GM12873 (cell line): Measurements from ENCODE around the gene SLC19A1.

ENCODE experiments used
- TF ChIP-seq, protein P1 (sequence below): IDR thresholded peaks from 2 replicates; pipeline ENCODE4 v1.5.1; 2012; ENCODE audit warnings: low read depth, mild to moderate bottlenecking, moderate library complexity, low read length, control low read depth; ENCODE audit not compliant: insufficient read depth; ENCODE audit errors: missing control alignments

The SLC19A1 gene

DNA sequence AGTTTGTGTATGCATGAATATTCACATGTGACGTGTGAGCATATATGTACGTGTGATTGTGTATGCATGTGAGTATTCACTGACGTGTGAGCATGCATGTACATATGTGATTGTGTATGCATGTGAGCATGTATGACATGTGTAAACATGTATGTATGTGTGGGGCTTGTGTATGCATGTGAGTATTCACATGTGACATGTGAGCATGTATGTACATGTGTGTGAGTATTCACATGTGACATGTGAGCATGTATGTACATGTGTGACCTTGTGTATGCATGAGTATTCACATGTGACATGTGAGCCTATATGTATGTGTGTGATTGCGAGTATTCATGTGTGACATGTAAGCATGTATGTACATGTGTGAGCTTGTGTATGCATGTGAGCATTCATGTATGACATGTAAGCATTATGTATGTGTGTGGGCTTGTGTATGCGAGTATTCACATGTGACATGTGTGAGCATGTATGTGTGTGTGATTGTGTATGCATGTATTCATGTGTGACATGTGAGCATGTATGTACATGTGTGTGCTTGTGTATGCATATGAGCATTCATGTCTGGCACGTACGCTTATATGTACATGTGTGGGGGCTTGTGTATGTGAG, 89.4 kb downstream of the SLC19A1 start:
- TF ChIP-seq, protein P1, sequence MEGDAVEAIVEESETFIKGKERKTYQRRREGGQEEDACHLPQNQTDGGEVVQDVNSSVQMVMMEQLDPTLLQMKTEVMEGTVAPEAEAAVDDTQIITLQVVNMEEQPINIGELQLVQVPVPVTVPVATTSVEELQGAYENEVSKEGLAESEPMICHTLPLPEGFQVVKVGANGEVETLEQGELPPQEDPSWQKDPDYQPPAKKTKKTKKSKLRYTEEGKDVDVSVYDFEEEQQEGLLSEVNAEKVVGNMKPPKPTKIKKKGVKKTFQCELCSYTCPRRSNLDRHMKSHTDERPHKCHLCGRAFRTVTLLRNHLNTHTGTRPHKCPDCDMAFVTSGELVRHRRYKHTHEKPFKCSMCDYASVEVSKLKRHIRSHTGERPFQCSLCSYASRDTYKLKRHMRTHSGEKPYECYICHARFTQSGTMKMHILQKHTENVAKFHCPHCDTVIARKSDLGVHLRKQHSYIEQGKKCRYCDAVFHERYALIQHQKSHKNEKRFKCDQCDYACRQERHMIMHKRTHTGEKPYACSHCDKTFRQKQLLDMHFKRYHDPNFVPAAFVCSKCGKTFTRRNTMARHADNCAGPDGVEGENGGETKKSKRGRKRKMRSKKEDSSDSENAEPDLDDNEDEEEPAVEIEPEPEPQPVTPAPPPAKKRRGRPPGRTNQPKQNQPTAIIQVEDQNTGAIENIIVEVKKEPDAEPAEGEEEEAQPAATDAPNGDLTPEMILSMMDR, result no peak

DNA sequence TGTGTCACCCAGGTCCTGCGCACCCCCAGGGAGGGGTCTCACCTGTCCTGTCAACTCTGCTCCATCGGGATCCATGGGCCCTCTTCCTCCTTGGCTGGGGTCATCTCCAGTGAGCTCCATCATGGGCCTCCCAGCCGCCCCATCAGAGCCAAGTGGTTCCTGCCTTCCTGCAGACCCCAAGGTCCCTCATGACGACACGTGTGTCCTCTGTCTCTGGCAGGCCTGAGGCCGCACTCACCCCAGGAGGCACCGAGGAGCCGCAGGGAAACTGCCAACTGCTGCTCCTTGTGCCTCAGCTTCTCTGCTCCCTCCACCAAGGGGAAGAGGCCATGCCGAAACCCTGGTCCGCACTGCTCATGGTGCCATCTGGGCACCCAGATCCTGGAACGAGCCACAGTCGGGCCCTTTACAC, 90.5 kb downstream of the SLC19A1 start:
- TF ChIP-seq, protein P1, result no peak

DNA sequence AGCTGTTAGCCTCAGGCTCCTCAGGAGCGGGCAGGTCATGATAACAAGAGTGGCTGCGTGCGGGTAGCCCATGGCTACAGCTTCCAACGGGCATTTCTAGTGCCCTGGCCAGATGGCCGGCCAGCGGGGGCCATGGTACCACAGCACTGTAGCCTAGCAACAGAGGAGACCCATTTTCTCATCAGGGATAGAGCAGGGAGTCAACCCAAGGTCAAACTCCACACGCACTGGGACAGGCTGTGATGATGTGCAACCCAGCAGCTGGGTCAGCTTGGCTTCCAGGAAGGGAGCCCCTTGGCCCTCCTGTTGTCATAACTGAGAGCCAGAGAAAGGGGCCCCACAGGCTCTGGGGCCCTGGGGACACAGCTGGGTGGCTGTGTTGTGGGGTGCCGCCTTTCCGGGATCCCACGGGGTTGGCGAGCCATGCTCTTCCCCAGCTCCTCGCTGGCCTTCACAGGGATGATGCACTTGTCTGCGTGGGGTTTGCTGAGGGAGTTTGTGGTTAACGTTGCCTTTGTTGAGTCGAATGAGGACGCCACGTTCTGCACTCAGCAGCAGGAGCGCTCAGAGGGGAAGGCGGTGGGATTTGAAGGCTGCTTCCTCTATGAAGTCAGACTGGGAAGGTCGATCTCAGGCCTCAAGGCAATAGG, 91.0 kb downstream of the SLC19A1 start:
- TF ChIP-seq, protein P1, result no peak

DNA sequence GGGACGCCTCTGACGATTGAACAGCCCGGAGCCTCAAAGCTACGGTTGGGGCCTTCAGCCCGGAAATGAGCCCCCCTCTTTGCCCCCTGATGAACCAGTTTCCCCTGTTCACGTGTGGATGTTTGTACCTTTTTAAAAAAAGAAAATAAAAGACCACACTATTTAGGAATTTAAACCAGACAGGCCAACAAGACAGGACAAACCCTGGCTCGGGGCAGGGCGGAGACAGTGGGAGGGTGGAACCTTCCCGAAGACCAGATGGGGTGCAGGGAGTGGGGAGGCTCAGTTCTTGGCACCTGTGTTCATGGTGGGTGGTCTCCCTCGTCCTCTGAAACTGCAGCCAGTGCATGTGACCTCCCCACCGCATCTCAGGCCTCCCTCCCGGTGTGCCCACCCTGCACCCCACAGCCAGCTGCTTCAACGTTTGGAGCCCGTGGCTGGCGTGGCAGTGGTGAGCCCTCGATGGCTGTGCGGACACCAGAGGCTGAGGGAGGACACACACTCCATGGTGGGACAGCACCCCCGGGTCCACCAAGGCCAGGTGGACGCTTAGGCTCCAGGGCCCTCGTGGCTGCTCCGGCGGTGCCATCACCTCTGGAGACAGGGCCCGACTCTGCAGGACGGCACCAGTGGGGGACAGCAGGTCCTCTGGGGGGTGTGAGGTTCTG, 91.7 kb downstream of the SLC19A1 start:
- TF ChIP-seq, protein P1, result no peak

DNA sequence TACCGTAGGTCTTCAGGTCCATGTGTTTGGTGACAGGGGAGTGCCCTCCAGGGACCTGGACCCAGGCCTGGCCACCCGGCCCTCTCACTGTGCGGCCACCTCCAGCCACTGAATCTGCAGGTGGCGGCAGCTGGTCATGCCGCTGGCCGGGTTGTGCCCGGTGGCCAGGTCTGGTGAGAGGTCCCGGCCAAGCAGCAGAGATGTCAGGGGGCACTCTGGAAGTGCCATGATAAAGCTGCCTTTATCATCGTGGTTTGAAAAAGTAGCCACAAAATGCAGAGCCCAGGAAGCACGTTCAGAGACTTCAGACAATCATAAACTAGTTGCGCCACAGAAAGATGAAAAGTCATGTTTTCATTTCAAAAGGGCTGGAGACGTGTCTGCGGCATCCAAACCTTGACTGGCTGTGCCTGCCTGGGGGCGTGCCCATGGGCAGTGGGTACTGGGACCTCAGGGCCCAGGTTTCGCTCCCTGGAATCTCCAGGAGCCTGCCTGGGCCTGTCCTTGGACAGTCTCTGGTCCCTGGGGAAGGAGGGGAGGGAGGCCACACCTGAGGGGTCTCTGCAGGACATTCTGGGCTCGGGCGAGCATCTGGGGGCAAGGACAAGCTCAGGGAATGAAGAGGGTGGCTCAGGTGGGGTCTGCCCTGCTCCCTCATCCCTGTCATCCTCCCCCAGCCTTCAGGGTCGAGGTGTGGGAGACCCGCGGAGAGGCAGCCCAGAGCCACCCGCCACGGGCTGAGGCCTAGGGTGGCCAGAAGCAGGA, 92.4 kb downstream of the SLC19A1 start:
- TF ChIP-seq, protein P1, result no peak

DNA sequence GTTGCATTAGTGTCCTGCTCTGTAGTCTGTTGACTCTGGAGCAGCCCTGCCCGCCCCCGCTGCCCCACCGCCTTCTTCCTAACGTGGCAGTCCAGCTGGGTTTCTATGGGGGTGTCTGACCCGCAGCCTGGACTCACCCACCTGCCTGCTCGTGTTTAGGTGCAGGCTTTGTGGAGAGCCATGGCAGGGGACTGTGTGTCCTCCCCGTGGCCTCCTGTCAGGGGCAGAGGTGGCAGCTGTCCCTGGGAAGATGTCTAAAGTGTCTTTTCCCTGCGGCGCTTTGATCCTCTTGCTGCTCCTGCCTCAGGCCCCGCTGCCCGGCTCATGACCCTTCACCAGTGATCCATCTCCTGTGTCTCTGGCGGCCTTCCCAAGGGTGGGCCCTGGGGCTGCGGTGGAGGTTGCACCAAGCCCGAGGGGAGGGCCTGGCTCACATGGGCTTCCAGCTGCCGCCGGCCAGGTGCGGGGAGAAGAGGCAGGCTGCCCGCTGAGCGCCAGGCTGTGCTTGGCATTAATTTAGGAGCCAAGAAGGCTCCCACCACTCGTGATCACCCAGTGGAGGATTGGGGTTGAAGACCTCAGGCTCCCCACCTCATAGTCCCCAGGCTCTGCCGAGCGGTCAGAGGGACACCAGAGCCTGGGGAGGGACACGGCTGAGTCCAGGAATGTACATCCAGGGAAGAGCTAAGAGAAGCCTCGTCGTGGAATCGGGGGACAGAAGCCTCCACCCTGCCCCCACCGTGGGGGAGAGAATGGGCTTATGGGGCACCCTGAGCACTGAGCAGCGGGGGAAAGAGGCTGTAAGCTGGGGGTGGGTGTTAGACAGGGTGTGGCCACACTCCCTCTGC, 93.2 kb downstream of the SLC19A1 start:
- TF ChIP-seq, protein P1, result no peak
